HepG2 (cell line): ENCODE measurements around the gene POU2F1. TPM values are rescaled to one million over a fixed set of nuclear protein-coding genes. Genes with fewer than 3 reads are reported as not detected.
A peak's percentile ranks its signal among the peaks of the same experiment; 100 is the strongest.

ENCODE experiments used
- ATAC-seq: fragments of 200-7000 bp; cut with Tn5 transposase; 3 replicates; pipeline ENCODE4 v1.9.1; 2020; ENCODE audit warnings: mild to moderate bottlenecking, moderate library complexity
- BruUV-seq: library from RNA; stranded (reverse); fragments of 400-500 nt; replicated peaks from 2 replicates; lab custom pipeline; 2021; lab: Mats Ljungman, UMichigan
- CTCF ChIA-PET: fragments of 300-600 bp; formaldehyde crosslinking; extraction: SDS; loops from one replicate; lab custom pipeline; 2021; ENCODE audit warnings: low total read pairs, inconsistent platforms, low intra/inter-chr PET ratio; lab: Yijun Ruan, JAX
- POLR2A ChIA-PET: fragments of 350-600 bp; sonication (Branson Sonifier 250); formaldehyde crosslinking; loops from one replicate; lab custom pipeline; 2020; ENCODE audit warnings: antibody characterized with exemption, inconsistent platforms; lab: Yijun Ruan, JAX
- DNase-seq: peaks from one replicate; pipeline ENCODE4 v3.0.0-alpha.2; 2015; ENCODE audit warnings: low spot score
- FAIRE-seq: peaks from 3 replicates; lab custom pipeline; 2011; peaks lifted over from hg19 to GRCh38; lab: Jason Lieb, UNC
- H2AFZ ChIP-seq: one replicate; pipeline ENCODE4 v1.6.1; 2011; ENCODE audit warnings: low read length, inconsistent platforms
- H3K27ac ChIP-seq: fragments of 300-600 bp; 3 replicates; pipeline ENCODE4 v1.8.0; 2011; ENCODE audit warnings: mixed run types, mild to moderate bottlenecking, mixed read lengths, low read length, inconsistent platforms; ENCODE audit not compliant: insufficient read depth; ENCODE audit errors: extremely low read length
- H3K27me3 ChIP-seq, 2 experiments: fragments of 200-600 bp in 1 of 2; 2 replicates in 1 of 2; 3 replicates in 1 of 2; pipeline versions ENCODE4 v1.6.0 to v1.8.0; 2011; ENCODE audit warnings: low read length in 2 of 2, mild to moderate bottlenecking in 2 of 2, moderate library complexity in 2 of 2, inconsistent platforms in 1 of 2; ENCODE audit not compliant: insufficient read depth in 2 of 2, control insufficient read depth in 1 of 2
- H3K36me3 ChIP-seq, 2 experiments: fragments of 200-600 bp in 1 of 2; replicated peaks in 1 of 2; 2 replicates in 1 of 2; 3 replicates in 1 of 2; pipeline versions ENCODE4 v1.5.1 to v1.8.0; 2011; ENCODE audit warnings: low read length in 2 of 2, inconsistent platforms in 1 of 2; ENCODE audit not compliant: insufficient read depth in 2 of 2, control insufficient read depth in 1 of 2
- H3K4me1 ChIP-seq: 2 replicates; pipeline ENCODE4 v1.5.1; 2012; ENCODE audit warnings: low read length, inconsistent platforms; ENCODE audit not compliant: insufficient read depth
- H3K4me2 ChIP-seq: 2 replicates; pipeline ENCODE4 v1.6.0; 2011; ENCODE audit warnings: low read depth, low read length, inconsistent platforms
- H3K4me3 ChIP-seq, 3 experiments: fragments of 200-600 bp in 1 of 3; sonication (generic), shearing (Covaris generic) in 1 of 3; replicated peaks in 1 of 3; 2 replicates each; pipeline ENCODE4 v1.5.1; 2011 to 2016; ENCODE audit warnings: low read length in 3 of 3, inconsistent platforms in 2 of 3, low read depth in 2 of 3, mild to moderate bottlenecking in 2 of 3, control low read depth in 1 of 3, mixed read lengths in 1 of 3; ENCODE audit not compliant: insufficient read depth in 1 of 3
- H3K79me2 ChIP-seq: one replicate; pipeline ENCODE4 v1.6.1; 2011; ENCODE audit warnings: low read length, inconsistent platforms; ENCODE audit not compliant: insufficient read depth
- H3K9ac ChIP-seq: 2 replicates; pipeline ENCODE4 v1.6.0; 2011; ENCODE audit warnings: mild to moderate bottlenecking, low read depth, low read length, inconsistent platforms; ENCODE audit not compliant: insufficient read depth
- H3K9me3 ChIP-seq: 2 replicates; pipeline ENCODE4 v1.5.1; 2012; ENCODE audit warnings: mild to moderate bottlenecking, low read length
- H4K20me1 ChIP-seq: 2 replicates; pipeline ENCODE4 v1.6.0; 2011; ENCODE audit warnings: inconsistent platforms, mild to moderate bottlenecking, low read length, moderate library complexity; ENCODE audit not compliant: insufficient read depth
- ELF4 ChIP-seq: sonication (generic); formaldehyde crosslinking; IDR thresholded peaks from 2 replicates; pipeline ENCODE4 v1.5.0; 2020; ENCODE audit warnings: missing genetic modification reagents, mild to moderate bottlenecking, moderate library complexity, borderline replicate concordance
- HNF4A ChIP-seq: sonication (generic); formaldehyde crosslinking; IDR thresholded peaks from 2 replicates; pipeline ENCODE4 v1.4.0; 2020; ENCODE audit warnings: missing genetic modification reagents
- JDP2 ChIP-seq: sonication (generic); formaldehyde crosslinking; IDR thresholded peaks from 2 replicates; pipeline ENCODE4 v1.8.1; 2022; ENCODE audit warnings: missing genetic modification reagents, borderline replicate concordance
- MED8 ChIP-seq: sonication (generic); formaldehyde crosslinking; IDR thresholded peaks from 2 replicates; pipeline ENCODE4 v1.8.1; 2023; ENCODE audit warnings: mild to moderate bottlenecking, missing genetic modification reagents; ENCODE audit not compliant: insufficient replicate concordance
- REST ChIP-seq, 2 experiments: IDR thresholded peaks; 2 replicates each; pipeline ENCODE4 v1.6.1; 2011 to 2012; ENCODE audit warnings: low read length in 2 of 2, borderline replicate concordance in 1 of 2, low read depth in 1 of 2, mild to moderate bottlenecking in 1 of 2, moderate library complexity in 1 of 2
- SCMH1 ChIP-seq: sonication (generic); formaldehyde crosslinking; IDR thresholded peaks from 2 replicates; pipeline ENCODE4 v1.9.0; 2021; ENCODE audit warnings: missing genetic modification reagents, mild to moderate bottlenecking, borderline replicate concordance
- TBX2 ChIP-seq: sonication (generic); formaldehyde crosslinking; IDR thresholded peaks from 2 replicates; pipeline ENCODE4 v1.5.0; 2020; ENCODE audit warnings: missing genetic modification reagents, mild to moderate bottlenecking, borderline replicate concordance
- ZMYM4 ChIP-seq: sonication (generic); formaldehyde crosslinking; IDR thresholded peaks from 2 replicates; pipeline ENCODE4 v1.8.1; 2023; ENCODE audit warnings: mild to moderate bottlenecking, missing genetic modification reagents
- WGBS: methylation state at CpG from one replicate; pipeline ENCODE4 v1.1.6; 2017; ENCODE audit warnings: low lambda C conversion rate; 5-methylcytosine and 5-hydroxymethylcytosine counted together
- in situ Hi-C: cut with HindIII; loops from 2 replicates; pipeline ENCODE4 v1.10.0; 2017; ENCODE audit warnings: low pct_unique_long_range_greater_than_20kb; ENCODE audit not compliant: extremely low pct_ligation_motif_present
- intact Hi-C: fragments of 100-400 bp; cut with micrococcal nuclease; formaldehyde crosslinking; loops from one replicate; pipeline ENCODE4 v1.10.0; 2022; ENCODE audit not compliant: unreplicated experiment
- polyA plus RNA-seq, 8 experiments: library from polyadenylated mRNA; depleted of rRNA in 3 of 8; stranded (reverse) in 7 of 8; unstranded in 1 of 8; fragments of >200 nt; fragmentation: Illumina TruSeq in 4 of 8; extraction: Trizol in 4 of 8; gene quantifications; 2 replicates each; pipeline versions ENCODE4 v1.2.1 to v1.2.3, GENCODE V29; 2011 to 2016; ENCODE audit warnings: low read depth in 4 of 8, missing spikeins in 1 of 8, mixed read lengths in 1 of 8; ENCODE audit not compliant: insufficient read depth in 1 of 8
- total RNA-seq, 5 experiments: library from RNA; depleted of rRNA; stranded (reverse); fragments of >200 nt; fragmentation: Illumina TruSeq; extraction: Trizol; gene quantifications; 2 replicates each; pipeline ENCODE4 v1.2.3, GENCODE V29; 2016; ENCODE audit warnings: low read depth in 1 of 5
- TF ChIP-seq, protein P1 (sequence below): sonication (generic); formaldehyde crosslinking; IDR thresholded peaks from 2 replicates; pipeline ENCODE4 v1.4.0; 2020; ENCODE audit warnings: mild to moderate bottlenecking, missing genetic modification reagents
- TF ChIP-seq, protein P2 (sequence below): sonication (generic); formaldehyde crosslinking; IDR thresholded peaks from 2 replicates; pipeline ENCODE4 v1.5.0; 2020; ENCODE audit warnings: missing genetic modification reagents, mild to moderate bottlenecking, borderline replicate concordance

Gene POU2F1
- total and polyA plus RNA-seq, 2 of the 13 experiments (the other 11 are each of a cell fraction or from before 2014, with no cell fraction given), result 10.2 to 13.0 TPM

- no peak overlapping the region for H3K4me3 ChIP-seq
- H3K36me3 ChIP-seq, result no peaks in the 10 kb centered on the region
- no peaks in the 10 kb centered on the region; the same call in 1 of the 2 replicates for H4K20me1 ChIP-seq
- no peaks in the 10 kb centered on the region for H3K9me3 ChIP-seq
- H3K27me3 ChIP-seq, result no peaks in the 10 kb centered on the region
- peaks cover 30% of the 10 kb centered on the region for H3K4me1 ChIP-seq
- H3K9ac ChIP-seq, result no peak overlapping the region
- TF ChIP-seq TBX2 (CRISPR knock-in tag), result no peak
- TF ChIP-seq, protein P1, sequence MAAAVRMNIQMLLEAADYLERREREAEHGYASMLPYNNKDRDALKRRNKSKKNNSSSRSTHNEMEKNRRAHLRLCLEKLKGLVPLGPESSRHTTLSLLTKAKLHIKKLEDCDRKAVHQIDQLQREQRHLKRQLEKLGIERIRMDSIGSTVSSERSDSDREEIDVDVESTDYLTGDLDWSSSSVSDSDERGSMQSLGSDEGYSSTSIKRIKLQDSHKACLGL (CRISPR knock-in tag), result no peak
- TF ChIP-seq ELF4, result no peak
- TF ChIP-seq SCMH1 (CRISPR knock-in tag), result no peak
- 0 out of 2 replicates have a peak, but pooled peaks have one; percentile 26 for TF ChIP-seq ZMYM4 (CRISPR knock-in tag)
- TF ChIP-seq HNF4A (CRISPR knock-in tag), result peak; percentile 48; the same call in 1 of the 2 replicates
- TF ChIP-seq, all 625 proteins: peak for 2
- peak overlapping the region; percentile 15; the same call in 1 of the 2 replicates for H3K4me2 ChIP-seq
- POLR2A ChIA-PET, result no interaction called here
- no peak overlapping the region for H2AFZ ChIP-seq
- intact Hi-C loops, result no loop called here
- CTCF ChIA-PET, result no interaction called here
- no peak overlapping the region for H3K27ac ChIP-seq
- peak; percentile 43 for FAIRE-seq
- H3K79me2 ChIP-seq, result peaks cover 76% of the 10 kb centered on the region
- no peak for DNase-seq
- in situ Hi-C loops, result no loop called here
- peak; percentile 77 for ATAC-seq
- no TSS peak for BruUV-seq
Measured at GRCh38 chr1:167238713-167239112, 18.0 kb downstream of the POU2F1 start.

DNA sequence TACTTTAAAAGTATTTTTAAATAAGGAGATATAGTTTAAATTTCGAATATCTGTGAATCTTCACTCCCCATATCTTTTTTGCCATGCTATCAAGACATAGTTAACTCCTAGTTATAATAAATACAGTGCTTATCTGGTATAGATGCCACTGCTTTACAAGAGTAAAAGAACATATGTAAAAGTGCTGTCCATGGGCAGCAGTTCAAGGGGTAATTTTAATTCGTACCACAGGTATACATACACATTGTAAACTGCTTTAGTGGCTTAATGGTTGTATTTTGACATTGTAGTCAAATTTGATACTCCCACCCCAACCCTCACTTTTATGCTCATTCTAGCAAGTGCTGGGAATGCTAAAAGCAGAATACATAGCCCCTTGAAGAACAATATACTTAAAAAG lies 18.6 kb downstream of the POU2F1 start:
- H4K20me1 ChIP-seq, result no peaks in the 10 kb centered on the region
- 84% methylated on average over 2 of the region's 2 CpGs for WGBS
- BruUV-seq, result no TSS peak
- no peak overlapping the region for H3K27ac ChIP-seq
- ATAC-seq, result no peak
- no peak overlapping the region for H3K4me3 ChIP-seq
- peak in 1 of 2 experiments; percentile 33; a peak in 1 of 4 replicates for TF ChIP-seq REST (IDR thresholded peaks at IDR 0.05; ENCODE audit: borderline replicate concordance in 1 of 2, low read depth in 1 of 2, low read length in 2 of 2)
- TF ChIP-seq, protein P2, sequence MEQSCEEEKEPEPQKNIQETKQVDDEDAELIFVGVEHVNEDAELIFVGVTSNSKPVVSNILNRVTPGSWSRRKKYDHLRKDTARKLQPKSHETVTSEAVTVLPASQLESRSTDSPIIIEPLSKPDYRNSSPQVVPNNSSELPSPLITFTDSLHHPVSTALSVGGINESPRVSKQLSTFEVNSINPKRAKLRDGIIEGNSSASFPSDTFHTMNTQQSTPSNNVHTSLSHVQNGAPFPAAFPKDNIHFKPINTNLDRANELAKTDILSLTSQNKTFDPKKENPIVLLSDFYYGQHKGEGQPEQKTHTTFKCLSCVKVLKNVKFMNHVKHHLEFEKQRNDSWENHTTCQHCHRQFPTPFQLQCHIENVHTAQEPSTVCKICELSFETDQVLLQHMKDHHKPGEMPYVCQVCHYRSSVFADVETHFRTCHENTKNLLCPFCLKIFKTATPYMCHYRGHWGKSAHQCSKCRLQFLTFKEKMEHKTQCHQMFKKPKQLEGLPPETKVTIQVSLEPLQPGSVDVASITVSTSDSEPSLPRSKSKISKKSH (CRISPR knock-in tag), result no peak
- no peak for TF ChIP-seq JDP2 (CRISPR knock-in tag)
- no peak for TF ChIP-seq MED8 (CRISPR knock-in tag)
- TF ChIP-seq, all 625 proteins: peak for 1
- DNase-seq (no peak), FAIRE-seq (no peak)
- in situ Hi-C loops, result no loop called here
- Histone ChIP-seq H3K9me3 (no peaks in the 10 kb centered on the region), H3K27me3 (no peaks in the 10 kb centered on the region), H3K36me3 (no peaks in the 10 kb centered on the region), H2AFZ (no peak overlapping the region), H3K79me2 (peaks cover 76% of the 10 kb centered on the region), H3K4me2 (no peak overlapping the region; the same call in 1 of the 2 replicates), H3K9ac (no peak overlapping the region), H3K4me1 (peaks cover 24% of the 10 kb centered on the region)
- CTCF ChIA-PET, result no interaction called here
- intact Hi-C loops, result no loop called here
- POLR2A ChIA-PET, result no interaction called here
